HG02798 (cell line): Measurements from ENCODE around the gene TSPAN18.
A peak's percentile ranks its signal among the peaks of the same experiment; 100 is the strongest.

Source experiments
- ATAC-seq: cut with Tn5 transposase; IDR thresholded peaks from one replicate; pipeline ENCODE4 v1.9.1; 2021; ENCODE audit warnings: mild to moderate bottlenecking; ENCODE audit not compliant: unreplicated experiment, poor library complexity

The TSPAN18 gene

DNA sequence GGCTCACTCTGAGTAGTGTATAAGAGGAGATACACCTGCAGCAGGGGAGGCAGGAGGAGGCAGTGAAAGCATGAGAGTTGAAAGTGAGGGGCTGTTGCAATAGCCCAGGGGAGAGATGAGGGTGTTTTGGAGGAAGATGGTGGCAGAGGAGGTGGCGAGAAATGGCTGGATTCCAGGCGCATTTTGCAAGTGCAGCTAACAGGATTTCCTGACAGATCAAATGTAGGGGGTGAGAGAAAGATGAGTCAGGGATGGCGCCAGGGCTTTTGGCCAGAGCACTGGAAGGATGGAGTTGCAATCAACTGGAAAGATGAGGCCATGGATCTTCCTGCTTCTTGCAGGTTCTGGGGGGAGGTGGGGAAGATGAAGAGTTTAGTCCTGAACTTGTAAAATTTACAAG, 16.8 kb upstream of the TSPAN18 start:
- ATAC-seq, result no peak

DNA sequence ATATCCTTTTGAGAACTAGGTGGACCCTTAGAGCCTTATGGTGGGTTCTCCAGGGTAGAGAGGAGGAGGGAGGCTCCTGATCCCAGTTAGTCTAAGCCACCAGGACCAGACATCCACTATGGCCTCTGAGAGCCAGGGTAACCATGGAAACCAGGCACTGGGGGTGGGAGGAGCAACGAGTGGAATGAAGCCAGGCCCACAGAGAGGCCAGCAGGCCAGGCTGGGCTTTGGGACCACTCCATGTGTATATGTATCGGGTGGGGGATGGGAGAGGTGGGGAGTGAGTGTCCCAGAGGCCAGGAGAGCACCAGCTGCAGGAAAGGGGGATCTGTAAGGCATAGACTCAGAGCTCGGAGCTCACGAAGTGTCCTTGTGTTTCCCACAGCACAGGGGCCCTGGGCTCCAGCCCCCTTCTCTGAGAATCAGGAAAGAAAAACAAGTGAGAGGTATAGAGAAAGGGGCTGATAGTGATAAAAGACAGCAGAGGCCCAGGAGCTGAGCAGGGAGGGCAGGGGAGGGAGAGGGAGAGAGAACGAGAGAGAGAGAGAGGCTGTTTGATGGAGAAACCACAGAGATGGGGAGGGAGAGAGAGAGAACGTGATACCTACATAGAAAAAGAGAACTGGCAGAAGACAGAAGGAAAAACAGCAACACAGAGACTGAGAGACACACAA, 15.5 kb upstream of the TSPAN18 start:
- ATAC-seq, result no peak

DNA sequence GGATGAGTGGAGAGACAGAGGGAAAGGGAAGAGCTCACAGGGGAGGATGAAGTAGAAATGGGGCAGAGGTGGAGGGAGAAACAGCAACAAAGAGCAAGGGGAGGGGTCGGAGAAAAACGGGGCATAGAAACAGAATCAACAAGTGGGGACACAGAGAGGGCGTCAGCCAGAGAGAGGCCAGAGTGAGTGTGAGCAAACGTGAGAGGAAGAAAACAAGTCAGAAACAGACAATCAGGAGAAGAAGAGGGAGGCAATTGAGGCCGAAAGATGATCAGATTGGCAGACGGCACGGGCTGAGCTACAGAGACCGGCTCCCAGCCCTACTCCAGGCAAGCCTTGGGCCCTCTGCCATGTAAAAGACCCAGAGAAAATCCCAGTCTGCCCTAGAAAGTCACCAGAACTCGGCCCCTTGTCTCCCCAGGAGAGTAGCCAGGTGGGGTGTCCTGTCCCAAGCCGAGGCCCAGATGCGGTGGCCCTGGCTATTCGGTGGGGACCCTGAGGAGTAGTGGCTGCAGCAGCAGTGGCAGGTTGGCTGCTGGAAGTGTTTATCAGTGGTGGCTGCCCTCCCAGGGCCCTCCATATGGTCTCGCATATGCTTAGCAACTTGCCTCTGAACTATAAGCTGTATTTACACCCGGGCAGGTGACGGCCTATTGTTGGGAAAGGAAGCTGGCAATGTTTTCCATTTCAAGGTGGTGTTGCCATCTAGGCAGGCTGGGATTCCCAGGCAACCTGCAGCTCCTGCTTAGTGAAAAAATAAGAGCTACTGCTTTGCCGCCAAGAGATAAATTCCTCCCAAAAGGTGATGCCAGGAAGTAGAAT, 14.8 kb upstream of the TSPAN18 start:
- ATAC-seq, result no peak

DNA sequence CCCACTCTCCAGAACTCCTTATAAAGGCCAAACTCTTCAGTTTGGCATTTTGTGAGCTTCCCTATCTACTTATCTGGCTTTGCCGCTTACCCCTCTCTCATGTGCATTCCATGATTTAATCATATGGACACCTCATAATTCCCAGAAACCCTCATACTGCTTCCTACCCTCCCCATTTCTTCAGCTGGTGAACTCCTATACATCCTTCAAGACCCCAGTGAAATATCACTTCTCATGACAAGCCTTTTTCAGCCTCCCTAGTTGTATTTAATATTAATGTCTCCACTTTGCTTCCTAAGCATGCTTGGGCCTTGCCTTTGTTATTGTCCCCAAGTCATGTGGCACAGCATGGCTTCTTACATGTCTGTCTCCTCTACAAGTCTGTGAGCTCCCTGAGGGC, 13.7 kb upstream of the TSPAN18 start:
- no peak for ATAC-seq

DNA sequence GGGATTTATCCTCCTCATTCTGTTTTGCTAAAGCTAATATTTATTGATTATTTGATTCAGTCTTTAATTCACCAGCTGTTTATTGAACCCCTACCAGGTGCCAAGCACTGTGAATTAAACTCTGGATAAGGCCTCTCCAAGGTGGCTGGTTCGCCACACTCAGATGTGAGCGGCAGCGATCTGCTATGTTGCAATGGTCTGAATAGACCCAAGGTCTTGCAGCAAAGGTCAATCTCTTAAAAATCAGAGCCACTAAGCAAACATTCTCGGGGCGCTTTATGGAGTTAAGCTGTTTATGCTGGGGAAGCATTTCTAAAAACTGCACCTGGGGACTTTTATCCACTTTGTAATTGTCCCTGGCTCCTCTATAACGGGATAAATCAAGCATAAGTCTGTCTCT, 10.5 kb upstream of the TSPAN18 start:
- ATAC-seq, result no peak

DNA sequence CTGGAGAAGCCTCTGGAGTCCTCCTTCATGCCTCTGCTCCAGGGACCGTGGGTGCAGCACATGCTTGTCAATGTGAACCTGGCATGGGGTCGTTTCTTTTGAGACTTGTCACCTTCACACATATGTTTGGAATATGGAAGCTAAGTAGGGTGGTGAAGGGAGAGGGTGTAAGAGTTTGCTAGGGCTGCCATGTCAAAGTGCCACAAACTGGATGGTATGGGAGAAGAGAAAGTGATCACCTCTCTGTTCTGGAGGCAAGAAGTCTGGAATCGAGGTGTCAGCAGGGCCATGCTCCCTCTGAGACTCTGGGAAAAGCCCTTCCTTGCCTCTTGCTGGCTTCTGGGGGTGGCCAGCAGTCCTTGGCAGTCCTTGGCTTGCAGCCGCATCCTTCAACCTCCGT, 8.7 kb upstream of the TSPAN18 start:
- ATAC-seq, result no peak

DNA sequence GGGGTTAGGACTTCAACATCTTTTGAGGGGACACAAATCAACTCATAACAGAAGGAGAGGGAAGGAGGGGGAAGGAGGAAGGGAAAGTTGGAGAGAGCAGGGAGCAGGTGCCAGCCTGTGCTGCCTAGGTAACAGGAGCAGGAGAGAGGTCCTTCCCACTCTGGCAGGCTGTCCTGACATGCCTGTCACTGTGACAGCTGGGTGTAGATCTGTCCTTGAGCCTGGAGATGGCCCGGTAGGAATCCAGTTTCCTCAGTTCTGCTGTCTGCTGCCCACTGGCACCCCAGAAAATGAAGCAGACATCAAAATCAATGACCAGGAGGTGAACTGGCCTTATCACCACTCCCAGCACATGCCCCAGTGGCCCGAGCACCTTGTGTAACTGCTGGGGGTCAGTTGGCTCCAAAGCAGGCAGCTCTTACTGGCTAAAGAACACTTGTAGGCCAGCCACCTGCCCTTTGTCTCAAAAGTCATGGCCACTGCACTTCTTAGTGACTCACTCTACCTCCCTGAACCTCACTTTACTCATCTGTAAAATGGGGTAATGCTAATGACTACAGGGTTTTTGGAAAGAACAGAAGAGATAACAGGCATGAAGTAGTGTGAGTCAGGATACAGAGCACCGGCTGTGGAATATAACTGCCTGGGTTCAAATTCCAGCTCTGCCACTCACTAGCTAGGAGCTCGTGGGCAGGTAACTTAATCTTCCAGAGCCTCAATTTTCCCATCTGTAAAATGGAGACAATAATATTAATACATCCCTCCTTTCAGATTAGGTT, 8.0 kb upstream of the TSPAN18 start:
- no peak for ATAC-seq

DNA sequence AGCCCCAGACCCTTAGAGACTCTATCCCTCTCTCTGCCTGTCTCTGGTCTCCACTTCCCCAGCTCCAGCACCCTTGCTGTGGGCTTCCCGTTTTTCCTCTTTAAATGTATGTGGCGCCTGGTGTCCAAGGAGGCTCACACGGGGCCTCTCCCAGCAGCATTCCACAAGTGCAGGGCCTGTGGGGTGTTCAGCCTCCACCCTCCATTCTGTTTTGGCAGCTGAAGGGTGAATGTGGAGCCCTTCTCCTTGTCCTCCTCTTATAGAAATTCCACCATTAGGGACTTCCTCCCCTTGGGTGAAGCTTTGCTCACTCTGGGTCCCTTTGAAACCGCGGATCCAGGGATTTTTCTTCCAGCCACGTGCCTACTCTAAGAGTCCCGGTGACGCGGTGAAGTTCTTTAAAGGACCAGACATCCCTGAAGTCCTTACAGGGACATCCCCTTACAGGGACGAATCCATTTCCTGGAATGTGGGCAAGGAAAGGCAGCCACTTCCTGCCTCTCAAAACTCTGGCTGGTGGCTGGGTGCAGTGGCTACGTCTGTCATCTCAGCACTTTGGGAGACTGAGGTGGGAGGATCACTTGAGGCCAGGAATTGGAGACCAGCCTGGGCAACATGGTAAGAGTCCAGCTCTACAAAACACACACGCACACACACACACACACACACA, 1.6 kb upstream of the TSPAN18 start:
- ATAC-seq, result no peak

DNA sequence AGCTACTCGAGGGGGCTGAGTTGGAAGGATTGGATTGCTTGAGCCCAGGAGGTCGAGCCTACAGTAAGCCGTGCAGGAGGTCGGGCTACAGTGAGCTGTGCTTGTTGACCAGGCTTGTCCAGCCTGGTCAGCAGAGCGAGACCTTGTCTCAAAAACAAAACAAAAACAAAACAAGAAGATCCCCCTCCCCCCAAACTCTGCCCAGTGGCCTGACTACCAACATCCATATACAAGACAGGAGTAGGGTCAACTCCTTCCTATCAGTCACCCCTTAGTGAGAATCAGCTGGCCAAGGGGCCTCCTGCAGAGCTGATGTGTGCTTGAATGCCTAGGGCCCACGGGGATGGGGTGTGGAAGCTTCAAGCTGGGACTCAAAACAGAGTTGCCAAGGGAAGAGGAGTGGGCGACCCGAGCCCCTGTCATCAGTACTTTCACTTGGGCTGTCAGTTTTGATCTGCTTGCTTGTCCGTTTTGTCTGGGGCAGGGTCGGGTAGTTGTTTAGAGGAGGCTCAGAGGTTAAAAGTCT, 942 bp upstream of the TSPAN18 start:
- no peak for ATAC-seq

DNA sequence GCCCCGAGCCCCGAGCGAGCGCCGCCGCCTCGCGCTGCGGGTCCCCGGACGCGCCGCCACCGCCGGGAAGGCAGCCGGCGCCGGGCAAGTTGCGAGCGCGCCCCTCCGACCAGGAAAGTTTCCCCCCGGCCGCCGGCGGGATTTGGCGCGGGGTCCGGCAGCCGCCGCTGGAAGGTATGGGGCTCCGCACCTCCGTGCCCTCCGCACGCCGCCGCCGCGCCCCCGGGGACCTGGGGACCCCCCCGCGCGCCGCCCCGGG, 281 bp downstream of the TSPAN18 start:
- ATAC-seq, result no peak

DNA sequence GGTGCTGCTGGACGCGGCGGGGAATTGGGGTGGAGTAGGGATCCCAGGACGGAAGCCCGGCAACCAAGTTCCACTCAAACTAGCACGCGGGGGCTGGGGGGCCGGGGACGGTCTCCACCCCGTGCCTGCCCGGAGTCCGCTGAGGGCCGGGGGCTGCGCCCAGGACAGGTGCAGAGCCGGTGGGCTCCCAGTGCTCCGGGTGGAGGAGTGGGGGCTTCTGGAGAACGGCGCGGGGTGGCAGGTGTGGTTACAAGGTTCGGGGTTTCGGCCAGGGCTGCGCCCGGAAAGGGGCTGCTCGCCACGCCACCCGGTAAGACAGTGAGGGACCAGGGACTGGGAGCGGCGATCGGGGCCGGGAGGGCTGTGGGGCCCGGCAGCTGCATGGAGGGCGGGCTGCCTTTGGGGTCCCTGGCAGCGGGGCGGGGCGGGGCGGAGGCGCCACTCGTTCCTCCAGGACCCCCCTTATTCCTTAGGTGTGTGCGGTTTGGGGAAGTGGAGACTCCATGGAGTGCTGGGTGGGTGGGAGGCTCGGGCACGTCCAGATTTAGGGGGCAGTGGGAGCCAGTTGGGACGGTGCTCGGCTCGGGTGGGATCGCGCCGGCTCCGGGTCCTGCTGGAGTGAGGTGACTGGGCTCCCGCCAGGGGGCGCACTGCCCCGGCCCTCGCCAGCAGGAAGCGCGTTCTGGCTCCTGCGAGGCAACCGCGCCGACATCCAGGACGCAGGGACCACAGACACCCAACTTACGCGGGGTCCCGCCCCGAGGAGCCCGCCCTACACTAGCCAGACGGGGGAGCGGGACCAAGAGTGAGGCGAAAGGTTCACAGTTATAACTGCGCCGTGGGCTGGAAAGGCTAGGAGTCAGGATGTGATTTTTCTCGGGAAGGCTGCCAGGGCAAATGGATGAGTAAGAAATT, 868 bp downstream of the TSPAN18 start:
- ATAC-seq, result peak; percentile 72

DNA sequence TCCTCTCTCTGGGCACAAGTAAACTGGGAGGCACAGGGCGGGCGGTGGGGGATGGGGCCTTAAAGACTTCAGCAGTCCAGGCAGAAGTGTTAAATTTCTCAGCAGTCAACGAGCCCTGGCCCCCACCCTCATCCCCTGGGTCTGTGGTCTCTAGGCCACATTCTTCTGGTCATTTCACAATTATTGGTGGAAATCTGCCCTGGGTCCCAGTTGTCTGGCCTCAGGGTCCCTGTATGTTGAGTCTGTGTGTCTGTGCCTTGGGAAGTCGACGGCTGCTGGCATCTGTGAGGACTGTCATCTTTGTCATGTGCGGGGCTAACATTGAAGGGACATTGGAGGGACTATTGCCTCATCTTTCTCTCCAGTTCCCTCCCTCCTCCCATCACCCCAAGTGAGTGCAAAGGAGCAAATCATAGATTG, 1.7 kb downstream of the TSPAN18 start:
- no peak for ATAC-seq

DNA sequence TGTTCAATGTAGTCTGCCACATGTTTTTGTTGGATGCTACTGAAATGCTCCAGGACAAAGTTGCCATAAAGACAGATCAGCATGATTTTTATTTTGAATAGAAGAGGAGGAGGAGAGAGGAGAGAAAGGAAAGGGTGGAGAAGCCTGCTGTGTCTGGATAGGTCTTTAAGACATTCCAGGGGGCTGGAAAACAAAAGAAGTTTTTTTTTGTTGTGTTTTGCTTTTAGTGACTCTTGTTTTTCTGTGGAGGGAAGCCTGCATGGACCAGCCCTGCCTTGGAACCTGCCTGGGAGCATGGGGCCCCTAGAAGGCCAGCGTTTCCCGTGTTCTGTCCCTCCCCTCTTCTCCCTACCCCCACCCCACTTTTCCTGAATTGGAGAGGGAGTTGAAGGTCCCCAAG, 2.3 kb downstream of the TSPAN18 start:
- no peak for ATAC-seq

DNA sequence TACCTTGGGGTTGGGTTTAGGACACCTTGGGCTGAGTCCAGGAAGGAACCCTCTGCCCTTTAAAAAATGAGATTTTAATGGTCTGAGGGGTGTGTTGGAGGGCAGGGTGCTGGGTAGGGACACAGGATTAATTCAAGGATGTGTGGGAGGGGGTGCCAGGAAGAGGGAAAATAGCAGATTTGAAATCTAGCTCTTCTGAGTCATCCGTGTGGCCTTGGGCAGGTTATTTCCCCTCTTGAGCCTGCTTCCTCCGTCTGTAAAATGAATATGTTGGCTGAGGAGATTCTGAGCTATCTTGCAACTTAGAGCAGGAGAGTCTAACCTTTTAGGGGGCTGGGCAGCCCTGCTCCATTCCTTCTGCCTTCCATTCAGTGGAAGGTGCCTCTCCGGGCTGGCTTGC, 3.0 kb downstream of the TSPAN18 start:
- no peak for ATAC-seq

DNA sequence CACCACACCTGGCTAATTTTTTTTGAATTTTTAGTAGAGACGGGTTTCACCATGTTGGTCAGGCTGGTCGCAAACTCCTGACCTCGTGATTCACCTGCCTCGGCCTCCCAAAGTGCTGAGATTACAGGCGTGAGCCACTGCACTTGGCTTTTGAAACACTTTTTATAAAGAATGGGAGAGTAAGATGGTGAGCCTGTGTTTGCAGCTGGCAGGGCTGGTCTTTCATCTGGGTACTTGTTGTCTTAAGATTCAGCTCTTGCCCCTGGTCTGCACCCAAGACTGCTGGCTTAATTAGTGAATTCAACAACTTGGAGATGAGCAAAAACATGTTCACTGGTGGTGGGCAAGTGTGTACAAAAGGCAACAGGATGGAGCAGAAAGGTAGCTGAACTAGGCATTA, 4.0 kb downstream of the TSPAN18 start:
- no peak for ATAC-seq

DNA sequence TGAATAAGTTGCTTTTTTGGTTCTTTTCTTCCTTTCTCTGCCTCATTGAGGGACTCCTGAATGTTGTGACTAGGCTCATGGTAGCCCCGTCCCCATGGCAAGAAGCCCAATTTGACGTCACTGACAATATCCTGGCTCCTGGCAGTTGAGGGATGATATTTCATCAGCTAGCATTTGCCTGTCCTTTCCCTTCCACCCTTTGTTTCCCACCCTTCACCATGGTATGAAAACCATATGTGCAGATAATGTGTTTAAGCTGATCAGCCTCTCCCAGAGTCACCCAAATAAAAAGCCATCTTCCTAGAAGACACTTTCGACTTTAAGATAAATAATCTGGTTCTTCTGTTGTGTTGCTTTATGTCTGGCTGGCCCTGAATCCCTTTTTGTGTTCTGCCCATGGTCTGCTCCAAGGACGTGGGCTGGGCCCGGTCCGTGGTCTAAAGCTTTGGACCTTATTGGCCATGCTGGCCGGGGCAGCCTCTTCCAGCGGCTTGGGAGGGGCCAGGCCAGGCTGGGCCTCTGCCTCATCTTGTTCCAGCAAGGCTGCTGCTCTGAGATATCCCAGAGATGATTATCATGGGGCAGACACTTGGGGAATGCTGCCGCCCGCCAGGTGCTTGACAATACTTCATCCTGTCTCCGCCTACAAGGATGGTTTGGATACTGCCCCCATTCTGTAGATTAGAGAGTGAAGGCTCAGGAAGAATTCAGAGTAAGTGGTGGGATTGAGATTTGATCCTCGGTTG, 5.1 kb downstream of the TSPAN18 start:
- ATAC-seq, result no peak

DNA sequence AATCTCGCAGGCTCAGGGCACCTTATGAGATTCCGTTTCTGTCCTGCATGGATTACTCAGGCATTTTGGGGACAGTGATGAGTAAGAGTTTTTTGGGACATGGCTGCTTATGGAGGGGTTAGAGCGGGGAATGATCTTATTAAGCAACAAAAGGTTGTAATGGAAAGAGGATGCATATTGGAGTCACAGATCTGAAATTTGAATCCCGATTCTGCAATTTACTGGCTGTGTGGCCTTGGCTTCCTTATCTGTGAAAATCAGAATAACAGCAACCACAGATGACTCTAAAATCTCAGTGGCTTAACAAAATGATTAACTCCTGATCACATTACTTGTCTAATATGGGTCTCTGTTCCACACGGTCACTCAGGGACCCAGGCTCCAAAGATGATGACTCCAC, 5.8 kb downstream of the TSPAN18 start:
- no peak for ATAC-seq

DNA sequence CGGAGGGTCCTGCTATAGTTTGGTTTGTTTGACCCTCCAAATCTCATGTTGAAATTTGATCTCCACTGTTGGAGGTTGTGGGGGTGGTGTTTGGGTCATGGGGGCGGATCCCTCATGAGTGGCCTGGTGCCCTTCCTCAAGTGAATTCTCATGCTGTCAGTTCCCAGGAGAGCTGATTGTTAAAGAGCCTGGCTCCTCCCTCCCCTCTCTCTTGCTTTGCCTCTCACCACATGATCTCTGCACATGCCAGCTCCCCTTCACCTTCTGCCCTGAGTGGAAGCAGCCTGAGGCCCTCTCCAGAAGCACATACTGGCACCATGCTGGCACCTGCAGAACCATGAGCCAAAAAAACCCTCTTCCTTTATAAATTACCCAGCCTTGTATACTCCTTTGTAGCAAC, 7.1 kb downstream of the TSPAN18 start:
- no peak for ATAC-seq

DNA sequence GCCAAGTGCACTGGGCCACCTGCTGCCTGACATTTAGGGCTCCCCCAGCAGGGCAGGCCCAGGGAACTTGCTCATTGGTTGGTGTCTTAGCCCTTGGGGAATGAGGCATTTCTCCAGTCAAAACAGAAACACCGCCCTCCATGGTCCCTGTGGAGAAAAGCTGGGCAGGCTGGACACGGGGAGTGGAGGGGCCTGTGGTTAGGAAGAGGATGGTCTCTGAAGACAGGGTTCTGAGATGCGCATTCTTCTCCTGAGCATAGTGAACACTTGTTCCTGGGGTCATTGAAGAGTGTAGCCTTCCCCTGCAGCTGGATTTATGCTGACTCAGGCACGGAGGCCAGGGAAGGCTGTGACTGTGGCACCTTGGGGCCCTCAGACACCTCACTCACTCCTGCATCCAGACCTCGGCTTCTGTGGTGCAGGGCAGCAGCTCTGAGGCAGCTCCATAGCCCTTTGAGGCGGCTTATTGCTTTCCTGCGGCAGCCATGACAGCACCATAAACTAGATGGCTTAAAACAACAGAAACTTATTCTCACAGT, 8.2 kb downstream of the TSPAN18 start:
- no peak for ATAC-seq
